ENCODE data around the gene ZNF423.
"Not testable (repeated sequence)": the region's sequence is repeated elsewhere in the genome, so short reads cannot be mapped to it uniquely, and the experiment has no call there.

Gene ZNF423

GRCh38 chr16:49881890-49882289, 26.0 kb upstream of the ZNF423 start:
- no peak for TF ChIP-seq CTCF (IDR thresholded peaks at IDR 0.05; ENCODE audit: insufficient read depth, low read depth, low read length, missing control alignments)
- no peak overlapping the region for H3K4me3 ChIP-seq (ENCODE audit: low read length)
- DNase-seq (ENCODE audit: low read depth): no peak

DNA sequence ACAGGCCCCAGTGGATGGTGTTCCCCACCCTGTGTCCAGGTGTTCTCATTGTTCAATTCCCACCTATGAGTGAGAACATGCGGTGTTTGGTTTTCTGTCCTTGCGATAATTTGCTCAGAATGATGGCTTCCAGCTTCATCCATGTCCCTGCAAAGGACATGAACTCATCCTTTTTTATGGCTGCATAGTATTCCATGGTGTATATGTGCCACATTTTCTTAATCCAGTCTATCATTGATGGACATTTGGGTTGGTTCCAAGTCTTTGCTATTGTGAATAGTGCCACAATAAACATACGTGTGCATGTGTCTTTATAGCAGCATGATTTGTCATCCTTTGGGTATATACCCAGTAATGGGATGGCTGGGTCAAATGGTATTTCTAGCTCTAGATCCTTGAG, 22.6 kb upstream of the ZNF423 start:
- not testable (repeated sequence) for DNase-seq (ENCODE audit: low read depth); H3K4me3 ChIP-seq (ENCODE audit: low read length)

- DNase-seq (ENCODE audit: low read depth): no peak
- no peak overlapping the region for H3K4me3 ChIP-seq (ENCODE audit: low read length)
- TF ChIP-seq CTCF (IDR thresholded peaks at IDR 0.05; ENCODE audit: insufficient read depth, low read depth, low read length, missing control alignments): peak; percentile 33
Observed at GRCh38 chr16:49876716-49877129, 20.8 kb upstream of the ZNF423 start.

DNA sequence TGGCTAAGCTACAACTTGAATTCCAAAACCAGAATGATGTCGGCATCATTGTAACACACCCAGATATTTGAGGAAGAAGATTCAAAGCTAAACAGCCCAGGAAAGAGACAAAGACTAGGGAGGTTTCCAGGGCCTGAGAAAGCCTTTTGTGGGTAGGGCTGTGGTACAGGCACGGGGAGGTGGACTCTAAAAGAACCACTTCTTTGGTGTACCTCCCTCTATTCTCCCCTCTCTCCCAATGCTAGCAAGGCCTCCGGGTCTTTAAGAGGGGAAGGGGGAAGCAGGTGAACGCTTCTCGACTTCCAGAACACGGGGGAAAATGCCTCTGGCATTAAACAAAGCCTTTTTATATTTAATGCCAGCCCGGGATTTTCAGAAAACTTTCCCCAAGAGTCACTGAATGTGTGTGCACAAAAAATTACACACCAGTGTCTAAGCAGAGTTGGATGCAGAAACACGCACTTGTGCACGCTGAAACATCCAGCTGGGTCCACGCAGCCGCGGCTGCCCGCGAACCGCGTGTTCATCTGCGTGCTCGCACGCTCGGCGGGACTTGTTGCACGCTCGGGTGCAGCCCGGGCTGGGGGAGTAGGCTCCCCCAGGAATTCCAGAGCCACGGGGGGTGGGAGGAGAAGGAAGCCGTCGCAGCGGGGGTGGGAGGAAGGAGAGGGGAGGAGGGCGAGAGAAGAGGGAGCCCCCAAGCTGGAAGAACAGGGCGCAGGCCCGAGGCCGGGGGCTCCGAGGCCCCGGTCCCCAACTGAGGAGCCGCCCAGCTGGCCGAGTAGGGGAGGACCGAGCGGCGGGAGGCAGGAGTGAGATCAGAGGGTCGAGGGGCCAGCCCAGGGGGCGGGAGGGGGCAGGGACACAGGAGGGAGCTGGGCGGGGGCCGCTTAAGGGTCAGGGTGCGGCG, 20.1 kb upstream of the ZNF423 start:
- DNase-seq (ENCODE audit: low read depth): no peak
- TF ChIP-seq CTCF (IDR thresholded peaks at IDR 0.05; ENCODE audit: insufficient read depth, low read depth, low read length, missing control alignments): no peak
- no peak overlapping the region for H3K4me3 ChIP-seq (ENCODE audit: low read length)

DNA sequence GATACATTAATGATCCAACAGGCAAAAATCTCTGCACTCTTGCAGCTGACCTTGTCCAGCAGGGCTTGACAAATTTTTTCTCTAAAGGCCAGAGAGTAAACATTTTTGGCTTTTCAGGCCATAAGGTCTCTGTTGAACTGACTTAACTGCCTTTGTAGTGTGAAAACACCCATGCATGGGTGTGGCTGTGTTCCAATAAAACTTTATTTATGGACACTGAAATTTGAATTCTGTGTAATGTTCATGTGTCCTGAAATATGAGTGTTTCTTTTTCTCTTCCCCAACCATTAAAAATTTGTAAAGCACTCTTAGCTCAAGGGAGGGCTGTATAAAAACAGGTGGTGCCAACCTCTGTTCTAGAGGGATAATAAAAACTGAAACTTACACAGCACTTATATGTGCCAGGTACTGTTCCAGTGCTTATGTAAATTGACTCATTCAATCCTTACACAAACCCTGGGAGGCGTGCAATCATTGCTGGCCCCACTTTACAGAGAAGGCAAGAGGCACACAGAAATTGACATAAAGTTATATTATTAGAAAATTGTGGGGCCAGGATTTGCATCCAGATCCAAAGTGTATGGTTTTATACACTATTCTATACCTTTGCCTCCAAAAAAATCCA, 18.8 kb upstream of the ZNF423 start:
- TF ChIP-seq CTCF (IDR thresholded peaks at IDR 0.05; ENCODE audit: insufficient read depth, low read depth, low read length, missing control alignments): no peak
- DNase-seq (ENCODE audit: low read depth): no peak
- H3K4me3 ChIP-seq (ENCODE audit: low read length): no peak overlapping the region

GRCh38 chr16:49871824-49872223, 15.9 kb upstream of the ZNF423 start:
- not testable (repeated sequence) for H3K4me3 ChIP-seq (ENCODE audit: low read length); DNase-seq (ENCODE audit: low read depth)

DNA sequence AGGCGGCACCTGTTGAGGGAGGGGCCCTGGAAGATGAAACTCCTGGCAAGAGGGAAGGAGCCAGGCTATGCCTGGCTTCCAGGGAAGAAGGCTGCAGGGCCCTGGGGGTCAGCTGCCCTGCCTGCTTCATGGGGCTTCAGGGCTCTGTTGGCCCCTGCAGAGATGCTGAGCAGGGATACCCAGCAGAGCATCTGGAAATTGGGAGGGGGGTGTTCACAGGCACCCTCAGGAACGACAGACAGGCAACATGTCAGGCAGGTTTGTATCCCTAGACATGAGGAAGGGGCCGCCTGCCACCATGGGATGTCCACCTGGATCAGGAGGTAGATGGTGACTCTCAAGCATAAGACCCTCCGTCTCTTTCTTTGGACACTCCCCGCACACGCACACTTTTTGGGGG, 13.8 kb upstream of the ZNF423 start:
- no peak for DNase-seq (ENCODE audit: low read depth)
- H3K4me3 ChIP-seq (ENCODE audit: low read length): no peak overlapping the region

More for the DNA sequence above, 13.8 kb upstream of the ZNF423 start:
- TF ChIP-seq CTCF (IDR thresholded peaks at IDR 0.05; ENCODE audit: insufficient read depth, low read depth, low read length, missing control alignments): no peak
